ENCODE measurements around the gene MYNN.

Gene MYNN

DNA sequence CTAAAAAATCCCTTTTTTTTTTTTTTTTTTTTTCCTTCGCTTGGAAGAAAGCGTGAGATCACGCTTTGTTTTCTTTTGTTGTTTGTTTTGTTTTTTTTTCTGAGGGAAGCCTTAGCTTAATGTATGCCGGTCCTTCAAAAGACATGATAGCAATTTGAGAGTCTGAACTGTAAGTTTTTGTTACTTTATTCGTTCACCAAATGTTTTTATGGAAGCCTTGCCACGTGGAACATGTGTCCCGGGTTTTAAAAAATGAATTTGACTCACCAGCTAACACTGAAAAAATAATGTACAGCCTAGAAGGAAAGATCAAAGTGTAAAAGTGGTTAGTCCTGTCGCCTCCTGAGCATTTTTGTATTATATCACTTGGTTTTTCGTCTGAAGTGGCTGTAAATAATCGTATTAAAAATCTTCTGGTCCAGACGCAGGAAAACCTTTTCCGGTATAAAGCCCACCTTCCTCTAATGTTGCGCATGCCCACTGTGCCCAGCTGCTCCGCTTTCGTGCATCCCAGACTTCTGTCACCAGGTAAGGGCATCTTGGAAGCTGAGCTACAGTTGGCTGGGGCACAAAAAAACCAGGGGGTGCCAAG, 795 bp upstream of the MYNN start:
- peak; percentile 85 for DNase-seq

DNA sequence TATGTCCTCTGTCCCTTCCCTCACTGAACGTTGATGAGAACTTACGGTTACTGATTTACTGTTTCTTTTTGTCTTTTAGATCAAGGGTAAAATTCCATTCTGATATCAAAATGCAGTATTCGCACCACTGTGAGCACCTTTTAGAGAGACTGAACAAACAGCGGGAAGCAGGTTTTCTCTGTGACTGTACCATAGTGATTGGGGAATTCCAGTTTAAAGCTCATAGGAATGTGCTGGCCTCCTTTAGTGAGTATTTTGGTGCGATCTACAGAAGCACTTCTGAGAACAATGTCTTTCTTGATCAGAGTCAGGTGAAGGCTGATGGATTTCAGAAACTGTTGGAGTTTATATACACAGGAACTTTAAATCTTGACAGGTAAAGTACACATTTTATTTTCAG, 990 bp downstream of the MYNN start:
- no peak for DNase-seq

- no peak for DNase-seq
Observed at GRCh38 chr3:169777822-169778221, 4.6 kb downstream of the MYNN start.

GRCh38 chr3:169780742-169781141, 7.5 kb downstream of the MYNN start:
- no peak for DNase-seq

GRCh38 chr3:169781209-169781855, 8.1 kb downstream of the MYNN start:
- DNase-seq = no peak

GRCh38 chr3:169787120-169787519, 13.9 kb downstream of the MYNN start:
- no peak for DNase-seq

DNA sequence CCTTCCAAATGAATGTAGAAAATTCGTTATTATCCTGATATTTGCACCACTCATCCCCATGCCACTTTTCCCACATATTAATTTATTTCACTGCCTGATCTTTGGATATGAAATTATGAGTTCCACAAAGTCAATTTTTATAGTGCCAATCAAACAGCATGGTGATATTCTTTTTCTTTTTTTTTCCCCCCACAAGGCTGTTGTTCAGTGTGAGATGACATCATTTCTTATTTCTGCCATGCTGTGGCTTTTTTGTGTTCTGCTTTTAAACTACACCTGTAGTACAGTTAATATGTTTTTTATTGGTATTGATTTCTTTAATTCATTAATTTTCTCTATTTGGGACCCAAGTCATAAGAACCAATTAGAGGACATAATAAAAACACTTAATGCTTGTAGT, 14.6 kb downstream of the MYNN start:
- no peak for DNase-seq

DNA sequence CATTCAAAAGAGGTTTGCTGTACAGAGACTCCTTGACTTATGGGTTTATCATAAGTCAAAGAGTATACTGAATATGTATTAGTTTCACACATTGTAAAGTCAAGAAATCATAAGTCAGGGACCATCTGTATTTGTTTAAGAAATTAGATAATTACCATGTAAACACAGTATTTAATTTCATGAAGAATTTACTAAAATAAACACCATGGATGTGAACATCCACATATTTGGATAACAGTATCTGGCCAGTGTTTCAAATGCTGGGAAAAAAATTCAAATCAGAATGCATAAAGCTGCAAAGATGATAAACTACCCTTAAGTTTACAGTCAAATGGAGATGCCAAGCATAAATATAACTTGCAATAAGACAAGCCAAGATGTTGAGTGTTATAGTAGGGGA, 17.0 kb downstream of the MYNN start:
- no peak for DNase-seq

- no peak for DNase-seq
Observed at GRCh38 chr3:169790687-169791429, 17.7 kb downstream of the MYNN start.

DNA sequence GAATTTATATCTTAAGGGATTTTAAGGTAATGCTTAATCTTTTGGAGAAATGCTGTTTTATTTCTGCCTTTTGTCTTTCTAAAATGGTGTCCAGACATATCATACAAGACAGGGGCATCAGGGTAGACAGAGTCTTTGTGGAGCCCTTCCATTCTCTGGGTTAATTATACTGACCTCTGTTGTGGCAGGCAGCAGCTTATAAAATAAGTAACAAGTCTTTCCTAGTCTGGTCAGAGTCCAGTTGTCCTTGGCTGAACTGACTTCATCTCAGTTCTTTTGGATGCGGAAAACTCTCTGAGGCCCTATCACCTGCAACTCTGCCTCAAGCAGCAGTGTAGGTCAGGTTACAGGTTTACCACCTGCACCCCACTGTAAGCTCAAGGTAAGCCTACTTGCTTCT, 19.2 kb downstream of the MYNN start:
- no peak for DNase-seq

DNA sequence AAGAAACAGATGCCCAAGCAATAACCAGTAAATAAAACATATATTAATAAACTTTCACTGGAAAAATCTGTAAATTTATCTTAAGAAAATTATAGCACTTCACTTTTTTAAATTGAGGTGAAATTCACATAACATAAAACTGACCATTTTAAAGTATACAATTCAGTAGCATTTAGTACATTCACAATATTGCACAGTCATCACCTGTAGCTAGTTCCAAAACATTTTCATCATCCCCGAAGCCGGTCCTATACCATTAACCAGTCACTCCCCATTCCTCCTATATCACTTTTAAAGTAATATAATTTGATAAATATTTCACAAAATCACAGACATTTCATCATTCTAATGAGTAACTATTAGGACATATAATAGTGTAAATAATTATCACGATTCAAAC, 31.5 kb downstream of the MYNN start:
- DNase-seq = no peak

- no peak for DNase-seq
Observed at GRCh38 chr3:169809230-169809795, 36.1 kb downstream of the MYNN start.

DNA sequence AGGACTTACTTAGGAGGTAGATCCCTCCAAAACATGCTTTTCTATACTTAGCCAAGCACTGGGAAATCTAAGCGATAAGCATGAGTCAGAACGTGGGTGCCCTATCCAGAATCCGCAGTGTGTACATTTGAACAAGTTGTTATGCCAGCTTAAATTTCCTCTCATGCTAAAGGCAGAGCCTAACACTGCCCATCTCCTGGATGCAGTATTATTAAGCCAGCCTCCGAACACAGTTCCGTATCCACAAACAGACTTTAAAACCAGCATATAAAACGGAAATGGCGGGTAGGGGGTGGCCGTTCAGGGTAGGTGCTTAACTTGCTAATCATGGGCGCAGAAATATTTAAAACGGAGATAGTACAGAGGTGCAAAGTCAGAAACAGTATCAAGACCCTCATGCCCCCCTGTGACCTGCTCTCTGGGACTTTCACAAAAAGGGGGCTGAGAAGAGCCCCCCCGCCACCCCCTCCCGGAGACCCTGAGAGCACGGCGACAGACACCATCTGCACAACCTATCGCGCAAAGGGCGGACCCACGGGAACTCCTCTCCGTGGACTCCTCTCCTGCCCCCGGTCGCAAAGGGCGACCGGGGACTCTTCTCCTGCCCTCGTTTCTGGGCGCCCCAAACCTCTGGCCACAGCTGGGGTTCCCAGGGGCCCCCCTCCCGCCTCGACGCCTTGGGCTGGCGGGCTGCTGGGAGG, 38.6 kb downstream of the MYNN start:
- no peak for DNase-seq

- DNase-seq = peak; percentile 96
Observed at GRCh38 chr3:169812332-169813235, 39.4 kb downstream of the MYNN start, which contains the start of the genes LRRC34 and LRRIQ4. Gene LRRC34 (minus strand): TSS chr3:169812904. CDS start chr3:169812548, 356 bp downstream. Gene LRRIQ4 (plus strand): TSS chr3:169812870. CDS start chr3:169821922, 9,052 bp downstream.

DNA sequence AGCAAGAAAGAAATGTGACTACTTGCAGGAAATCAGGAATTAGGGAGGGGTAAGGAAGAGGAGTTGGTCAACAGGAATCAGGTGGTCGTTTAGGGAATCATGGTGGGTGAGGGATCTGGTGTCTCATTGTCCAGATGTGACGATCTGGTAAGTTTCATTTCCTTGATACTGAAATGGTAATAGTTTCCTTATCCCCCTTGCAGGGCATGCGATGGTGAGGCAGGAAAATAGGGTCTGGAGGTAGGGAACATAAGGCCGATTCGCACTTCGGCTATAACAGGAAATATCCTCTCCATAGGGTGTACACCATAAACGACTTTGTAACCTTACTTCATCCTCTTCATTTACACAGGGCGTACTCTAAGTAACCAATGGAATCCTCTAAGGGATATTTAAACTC, 40.1 kb downstream of the MYNN start:
- DNase-seq = no peak

- no peak for DNase-seq
Observed at GRCh38 chr3:169813757-169814517, 40.7 kb downstream of the MYNN start.

GRCh38 chr3:169815590-169816150, 42.5 kb downstream of the MYNN start:
- no peak for DNase-seq

- no peak for DNase-seq
Observed at GRCh38 chr3:169818316-169818715, 45.1 kb downstream of the MYNN start.

GRCh38 chr3:169822091-169822490, 48.9 kb downstream of the MYNN start:
- DNase-seq = no peak

DNA sequence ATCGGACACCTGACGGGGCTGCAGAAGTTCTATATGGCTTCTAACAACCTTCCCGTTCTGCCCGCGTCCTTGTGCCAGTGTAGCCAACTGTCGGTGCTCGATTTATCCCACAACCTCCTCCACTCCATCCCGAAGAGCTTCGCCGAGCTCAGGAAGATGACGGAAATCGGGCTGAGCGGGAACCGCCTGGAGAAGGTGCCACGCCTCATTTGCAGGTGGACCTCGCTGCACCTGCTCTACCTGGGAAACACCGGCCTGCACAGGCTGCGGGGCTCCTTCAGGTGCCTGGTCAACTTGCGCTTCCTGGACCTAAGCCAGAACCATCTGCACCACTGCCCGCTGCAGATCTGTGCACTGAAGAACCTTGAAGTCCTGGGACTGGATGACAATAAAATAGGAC, 49.3 kb downstream of the MYNN start:
- DNase-seq = no peak

Data from right kidney (tissue), 1 donor.